GM19328 (cell line): ENCODE data around the gene ADCY3.

Experiments
- ATAC-seq: cut with Tn5 transposase; IDR thresholded peaks from one replicate; pipeline ENCODE4 v1.9.1; 2021; ENCODE audit warnings: mild to moderate bottlenecking, moderate library complexity; ENCODE audit not compliant: unreplicated experiment

The ADCY3 gene

DNA sequence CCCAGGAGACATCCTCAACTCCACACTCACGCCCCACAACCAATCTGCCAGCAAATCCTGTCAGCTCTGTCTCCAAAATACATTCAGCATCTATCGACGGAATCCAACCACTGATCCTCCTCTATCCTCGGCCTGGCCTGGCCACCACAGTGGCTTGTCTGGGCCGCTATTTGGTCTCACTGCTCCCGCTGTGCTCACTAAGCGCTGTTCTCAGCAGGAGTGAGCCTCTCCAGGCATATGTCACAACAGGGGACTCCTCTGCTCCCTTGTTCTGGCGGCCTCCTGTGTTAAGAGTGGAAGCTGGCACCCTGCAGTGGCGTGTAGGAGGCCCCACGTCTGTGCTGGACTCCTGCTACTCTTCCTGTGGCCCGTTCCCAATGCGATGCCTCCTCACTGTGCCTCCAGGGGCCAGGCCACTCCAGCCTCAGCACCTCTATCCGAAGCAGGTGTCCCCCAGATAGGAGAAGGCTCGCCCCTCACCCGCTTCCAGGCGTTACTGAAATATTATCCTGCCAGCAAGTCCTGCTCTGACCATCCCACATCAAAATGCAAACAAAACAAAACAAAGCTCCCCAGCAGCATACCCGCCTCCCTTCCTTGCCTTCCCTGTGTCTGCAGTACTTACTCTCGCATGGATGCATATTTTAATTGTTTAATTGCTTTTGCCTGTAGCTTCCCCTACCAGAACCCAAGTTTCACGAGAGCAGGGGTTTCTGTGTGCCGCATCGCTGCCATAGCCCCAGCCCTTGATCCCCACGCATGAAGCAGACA lies 86.9 kb downstream of the ADCY3 start:
- no peak for ATAC-seq

DNA sequence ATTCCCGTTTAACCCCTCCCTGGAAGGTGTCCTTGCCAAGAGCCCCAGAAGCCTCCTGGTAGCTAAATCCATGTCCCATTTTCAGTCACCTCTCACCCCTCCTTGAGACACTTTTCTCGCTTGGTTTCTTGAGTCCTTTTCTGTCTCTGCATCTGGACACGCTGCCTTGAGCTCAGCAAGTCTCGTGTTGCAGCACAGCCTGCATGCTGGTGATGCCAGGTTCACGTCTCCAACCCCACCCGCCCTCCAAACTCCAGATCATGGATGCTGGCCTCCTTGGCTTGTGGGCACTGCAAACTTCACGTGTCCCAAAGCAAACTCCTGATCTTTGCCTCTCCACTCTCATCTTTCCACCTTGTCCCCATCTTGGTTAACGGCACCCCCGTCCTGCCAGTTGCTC lies 87.5 kb downstream of the ADCY3 start:
- ATAC-seq: no peak

DNA sequence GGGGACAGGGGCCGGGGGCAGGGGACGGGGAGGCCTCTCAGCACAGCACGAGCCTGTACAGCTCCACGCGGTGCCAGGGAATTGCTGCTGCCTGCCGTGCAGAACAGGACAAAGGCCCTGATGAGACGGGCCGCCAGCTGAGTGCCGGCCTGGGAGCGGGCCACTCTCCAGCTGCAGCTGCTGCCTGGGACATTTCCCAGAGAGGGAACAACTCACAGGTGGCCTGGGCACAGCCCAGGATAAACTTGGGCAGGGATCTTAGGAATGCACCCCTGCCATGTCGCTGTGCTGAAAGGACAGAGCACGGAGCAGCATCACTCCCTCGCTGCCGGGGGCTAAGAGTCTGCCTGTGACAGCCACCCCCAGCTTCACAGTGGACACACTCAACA lies 88.0 kb downstream of the ADCY3 start:
- ATAC-seq: no peak

DNA sequence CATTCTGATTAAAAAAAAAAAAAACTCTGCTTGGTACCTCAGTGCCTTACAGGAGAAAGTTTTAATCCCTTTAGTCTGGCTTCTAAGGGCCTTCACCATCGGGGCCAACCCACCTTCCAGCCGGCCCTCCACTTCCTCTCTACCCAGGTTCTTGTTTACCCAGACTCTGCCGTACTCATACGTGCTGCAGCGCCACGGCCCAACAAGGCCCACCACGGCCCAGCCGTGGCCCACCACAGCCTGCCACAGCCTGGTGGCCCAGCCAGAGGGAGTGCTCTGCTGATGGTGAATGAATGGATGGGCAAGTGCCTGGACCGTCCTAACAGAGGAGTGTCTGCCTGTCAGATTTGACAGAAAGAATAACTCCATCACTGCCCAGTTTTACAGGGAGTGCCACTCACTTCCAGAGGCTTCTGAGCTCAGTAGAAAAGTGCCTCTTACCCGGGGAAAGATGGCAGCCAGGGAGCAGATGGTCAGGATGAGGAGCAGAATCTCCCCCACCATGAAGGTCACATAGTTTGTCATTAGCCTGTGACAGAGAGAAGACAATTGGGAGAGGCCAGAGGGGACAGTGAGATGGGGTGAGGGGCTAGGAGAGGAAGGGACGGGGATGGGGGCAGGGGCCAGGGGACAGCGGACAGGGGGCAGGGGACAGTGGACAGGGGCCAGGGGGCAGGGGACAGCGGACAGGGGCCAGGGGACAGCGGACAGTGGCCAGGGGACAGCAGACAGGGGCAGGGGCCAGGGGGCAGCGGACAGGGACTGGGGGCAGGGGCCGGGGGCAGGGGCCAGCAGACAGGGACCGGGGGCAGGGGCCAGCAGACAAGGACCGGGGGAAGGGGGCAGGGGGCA lies 88.6 kb downstream of the ADCY3 start:
- ATAC-seq: no peak

DNA sequence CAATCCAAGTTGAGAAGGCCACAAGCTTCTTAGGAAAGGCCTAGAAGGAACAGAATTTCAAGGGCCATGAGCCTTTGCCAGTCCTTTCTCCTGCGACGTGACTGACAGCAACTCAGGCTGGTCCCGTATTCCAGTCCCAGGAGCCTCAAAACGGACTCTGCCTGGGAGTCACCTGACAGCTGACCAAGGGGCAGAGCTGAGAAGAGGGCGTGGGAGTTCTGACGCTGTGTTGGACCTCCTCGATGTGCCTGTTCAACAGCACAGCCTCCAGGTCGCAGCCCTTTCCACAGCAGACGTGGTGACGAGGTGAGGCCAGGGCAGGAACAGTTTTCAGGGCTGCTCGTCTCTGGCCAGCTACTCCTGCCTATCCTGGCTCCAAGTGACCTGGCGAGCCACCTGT lies 89.3 kb downstream of the ADCY3 start:
- no peak for ATAC-seq

DNA sequence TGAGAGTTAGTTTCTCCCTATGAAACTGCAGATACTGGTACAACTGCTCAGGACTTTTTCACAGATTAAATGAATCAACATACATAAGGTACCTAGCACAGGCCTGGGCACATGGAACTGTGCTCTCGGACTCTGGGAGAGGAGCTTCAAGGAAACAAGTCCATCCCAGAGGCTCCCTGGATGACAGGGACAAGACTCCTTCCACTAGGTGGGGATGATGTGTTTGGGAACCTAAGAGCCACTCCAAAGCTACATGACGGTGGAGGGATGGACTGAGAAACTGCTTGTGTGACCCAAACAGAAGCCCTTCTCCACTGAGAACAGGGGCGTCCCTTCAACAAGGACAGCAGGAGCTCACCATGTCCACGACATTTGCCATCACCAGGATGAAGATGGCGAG lies 89.7 kb downstream of the ADCY3 start:
- ATAC-seq: no peak

DNA sequence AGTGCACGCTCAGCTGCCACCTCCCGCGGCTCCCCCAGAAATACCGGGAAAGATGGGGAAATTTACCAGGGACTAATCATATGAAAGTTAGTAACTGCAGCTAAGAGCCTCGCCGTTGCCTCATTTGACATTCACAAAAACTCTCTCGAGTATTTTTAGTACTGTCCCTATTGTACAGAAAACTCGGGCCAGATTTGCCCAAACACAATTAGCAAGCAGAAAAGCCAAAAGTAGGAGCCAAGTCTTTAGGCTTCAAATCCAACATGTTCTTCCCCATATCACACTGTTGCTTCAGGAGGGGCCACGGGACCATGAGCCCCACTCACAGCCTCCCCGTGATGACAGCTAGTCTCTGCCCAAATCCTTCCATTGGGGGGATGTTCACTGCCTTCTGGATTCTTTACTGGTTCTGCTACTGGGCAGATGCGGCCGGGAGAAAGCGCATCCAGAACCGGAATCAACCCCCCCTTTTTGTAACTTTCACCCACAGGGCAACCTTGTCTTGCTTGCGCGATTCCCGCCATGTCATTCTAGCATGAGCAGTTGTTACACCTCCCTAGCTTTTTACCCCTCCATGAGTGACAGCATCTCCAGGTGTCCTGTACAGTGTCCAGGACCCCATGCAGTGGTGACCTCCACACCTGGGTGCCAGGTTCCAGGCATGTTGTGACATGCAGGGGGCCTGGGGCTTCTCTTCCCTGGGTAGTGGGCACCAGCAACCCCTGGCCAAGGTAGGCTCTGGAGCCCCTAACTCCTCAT lies 91.6 kb downstream of the ADCY3 start:
- no peak for ATAC-seq

DNA sequence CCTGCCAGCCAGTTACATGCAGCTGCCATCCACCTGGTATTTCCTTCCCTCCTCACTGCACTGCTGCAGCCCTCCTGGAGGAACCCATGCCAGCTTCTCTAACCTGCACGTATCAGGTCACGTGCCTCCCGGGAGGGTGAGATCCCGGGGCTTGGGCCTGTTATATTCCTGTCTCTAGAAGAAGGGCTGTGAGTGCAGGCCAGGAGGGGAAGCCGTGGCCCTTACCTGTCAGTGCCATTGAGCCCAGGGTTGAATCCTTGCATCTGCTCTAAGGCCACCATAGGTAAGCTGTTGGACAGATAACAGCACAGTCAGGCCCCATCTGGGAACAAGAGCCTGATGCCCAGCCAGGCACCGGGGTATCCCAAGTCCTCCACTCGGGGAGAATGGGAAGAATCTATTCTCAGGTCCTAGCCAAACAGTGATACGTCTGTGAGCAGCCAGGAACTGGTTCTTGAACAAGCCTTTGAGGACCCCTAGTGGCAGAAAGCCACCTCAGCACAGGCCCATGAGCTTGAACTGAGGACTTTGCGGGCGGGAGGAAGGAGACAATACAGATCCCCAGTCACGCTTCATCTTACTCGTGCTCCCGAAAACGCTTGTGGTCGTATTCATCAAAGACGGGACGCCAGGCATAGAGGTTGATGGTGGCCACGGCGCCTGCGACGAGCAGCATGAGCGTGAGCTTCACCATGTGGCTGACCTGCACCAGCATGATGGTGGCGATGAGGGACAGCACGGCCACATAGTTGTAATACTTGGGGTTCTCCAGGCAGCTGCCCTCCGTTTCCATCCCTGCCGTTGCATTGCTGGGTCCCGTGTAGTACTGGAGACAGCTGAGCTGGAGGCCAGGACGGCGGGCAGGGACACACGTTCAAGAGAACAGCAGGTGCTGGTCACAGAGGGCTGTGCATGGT lies 92.5 kb downstream of the ADCY3 start:
- no peak for ATAC-seq

DNA sequence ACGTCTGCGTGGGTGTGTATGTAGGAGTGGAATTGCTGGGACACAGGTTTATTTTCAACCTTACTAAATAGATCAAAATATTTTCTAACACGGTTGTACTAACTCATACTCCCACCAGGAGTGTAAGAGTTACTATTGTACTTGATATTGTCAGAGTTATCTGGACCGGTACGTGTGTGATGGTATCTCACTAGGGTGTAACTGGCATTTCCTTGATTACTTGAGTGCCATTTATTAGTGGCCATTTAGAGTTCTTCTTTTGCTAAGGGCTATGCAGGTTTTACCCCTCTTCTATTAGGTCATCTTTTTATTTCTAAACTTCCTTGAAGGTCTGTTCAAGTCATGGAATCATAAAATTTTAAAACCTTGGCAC lies 93.3 kb downstream of the ADCY3 start:
- no peak for ATAC-seq

DNA sequence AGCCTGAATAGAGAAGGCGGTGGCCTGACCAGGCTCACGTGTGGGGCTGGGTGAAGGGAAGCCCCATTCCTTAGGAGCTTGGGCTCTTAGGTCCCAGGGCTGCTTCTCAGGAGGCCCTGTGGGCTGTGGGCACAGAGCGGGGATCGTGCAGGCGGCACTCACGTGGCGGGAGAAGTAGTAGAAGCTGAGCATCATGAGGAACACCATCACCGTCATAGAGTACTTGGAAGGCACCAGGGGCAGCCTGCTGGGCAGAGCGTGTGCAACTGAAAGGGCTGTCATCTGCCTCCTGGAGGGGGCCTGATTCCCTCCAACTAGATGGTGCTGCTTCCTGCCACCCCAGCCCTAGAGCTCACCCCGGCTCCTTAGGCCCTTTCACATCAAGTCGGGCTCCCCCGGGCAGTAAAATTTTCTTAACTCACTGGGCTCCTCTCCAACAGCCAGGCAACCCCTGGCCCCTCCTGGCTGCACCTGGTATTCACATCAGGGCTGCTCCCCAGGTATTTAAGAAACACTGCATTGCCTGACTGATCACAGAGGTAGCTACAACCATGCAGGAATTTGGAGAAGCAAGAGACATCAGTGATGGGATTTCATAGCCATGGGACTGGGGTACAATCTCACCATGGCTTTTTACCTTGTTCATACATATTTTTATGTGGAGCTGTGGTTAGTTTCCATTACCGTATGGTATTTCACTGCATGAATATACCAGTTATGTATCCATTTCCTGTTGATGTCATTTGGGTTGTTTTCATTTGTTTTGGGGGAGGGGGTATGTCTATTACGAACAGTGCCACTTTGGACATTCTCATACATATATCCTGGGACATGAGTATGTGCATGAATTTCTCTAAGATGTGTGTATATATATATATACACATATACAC lies 93.9 kb downstream of the ADCY3 start:
- no peak for ATAC-seq

DNA sequence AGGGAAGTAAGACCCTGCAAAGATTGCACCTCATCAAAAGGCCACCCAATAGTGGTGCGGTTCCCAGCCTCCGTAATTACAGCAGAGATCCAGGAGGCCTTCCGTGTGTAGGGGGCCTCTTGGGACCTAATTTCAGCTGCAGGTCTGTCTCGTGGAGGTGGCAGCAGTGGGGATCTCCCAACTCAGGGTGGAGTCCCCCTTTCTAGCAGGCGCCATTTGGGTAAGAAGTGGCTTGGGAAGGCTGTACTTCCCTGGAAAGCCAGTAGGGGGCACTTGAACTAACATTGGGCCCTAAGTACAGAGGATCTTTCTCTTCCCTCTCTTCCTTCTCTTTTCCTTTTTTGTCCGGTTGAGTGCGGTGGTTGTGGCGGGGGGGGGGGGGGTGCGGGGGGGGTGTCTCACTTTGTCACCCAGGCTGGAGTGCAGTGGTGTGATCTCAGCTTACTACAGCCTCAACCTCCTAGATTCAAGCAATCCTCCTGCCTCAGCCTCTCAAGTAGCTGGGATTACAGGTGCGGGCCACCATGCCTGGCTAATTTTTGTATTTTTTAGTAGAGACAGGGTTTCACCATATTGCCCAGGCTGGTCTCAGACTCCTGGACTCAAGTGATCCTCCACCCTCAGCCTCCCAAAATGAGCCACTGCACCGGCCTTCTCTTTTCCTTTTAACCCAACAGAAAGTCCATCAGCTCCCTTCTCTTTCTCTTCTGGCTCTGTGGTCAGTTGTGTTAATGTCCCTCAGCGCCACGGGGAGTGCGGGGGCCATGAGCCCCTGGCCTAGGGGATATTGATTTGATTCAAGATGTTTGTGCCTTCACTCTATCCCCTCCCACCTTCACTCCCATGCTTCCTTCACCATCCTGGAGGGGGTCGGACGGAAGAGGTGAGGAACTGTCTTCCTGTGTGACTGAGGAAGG lies 94.8 kb downstream of the ADCY3 start:
- ATAC-seq: no peak

DNA sequence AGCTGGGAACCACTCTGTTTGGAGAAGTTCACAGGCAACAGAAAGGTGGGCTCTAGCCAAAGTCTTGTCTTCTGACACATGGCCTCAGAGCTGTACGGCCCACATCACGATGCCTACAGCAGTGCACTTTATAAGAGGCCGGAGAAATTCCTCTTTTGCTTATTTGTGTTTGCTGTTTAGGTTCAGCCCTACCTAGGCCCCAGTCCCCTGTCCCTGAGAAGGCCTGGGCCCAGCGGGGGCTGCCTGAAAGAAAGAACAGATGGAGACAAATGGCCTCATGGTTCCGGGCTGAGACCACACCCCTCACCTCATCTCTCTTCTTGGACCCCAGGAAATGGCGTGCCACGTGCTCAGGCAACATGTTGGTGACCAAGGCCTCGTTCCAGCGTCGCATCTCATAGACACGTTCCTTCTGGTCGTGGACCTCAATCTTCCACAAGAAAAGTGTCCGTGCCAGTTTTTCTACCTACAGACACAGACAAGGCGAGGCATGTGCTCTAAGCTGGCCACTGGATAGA lies 95.9 kb downstream of the ADCY3 start:
- ATAC-seq: no peak

DNA sequence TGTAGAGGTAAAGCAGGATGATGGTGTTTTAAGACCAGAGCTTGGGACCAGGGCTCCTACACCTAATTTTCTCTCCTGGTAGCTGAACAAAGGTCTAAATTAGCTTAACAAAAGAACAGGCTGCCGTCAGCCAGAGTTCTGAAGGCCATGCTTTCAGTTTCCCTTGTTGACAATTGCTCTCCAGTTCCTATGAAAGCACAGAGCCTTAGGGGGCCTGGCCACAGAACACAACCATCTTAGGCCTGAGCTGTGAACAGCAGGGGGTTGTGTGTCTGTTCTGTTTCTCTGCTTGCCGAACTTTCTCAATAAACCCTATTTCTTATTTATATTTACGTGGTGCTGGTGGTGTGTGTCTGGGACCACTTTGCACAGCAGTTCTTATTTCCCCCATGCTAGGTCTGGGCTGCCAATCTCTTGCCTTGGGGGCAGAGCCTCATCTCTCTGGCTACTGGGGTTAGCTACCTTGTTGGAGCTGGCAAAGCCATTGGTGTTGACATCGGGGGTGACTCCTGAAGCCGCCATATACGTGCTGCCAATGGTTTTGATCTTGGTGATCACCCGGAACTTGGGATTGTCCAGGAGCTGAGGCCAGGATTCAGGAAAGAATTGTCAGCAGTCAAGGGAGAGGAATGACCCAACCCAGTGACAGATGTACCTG lies 97.9 kb downstream of the ADCY3 start:
- no peak for ATAC-seq

DNA sequence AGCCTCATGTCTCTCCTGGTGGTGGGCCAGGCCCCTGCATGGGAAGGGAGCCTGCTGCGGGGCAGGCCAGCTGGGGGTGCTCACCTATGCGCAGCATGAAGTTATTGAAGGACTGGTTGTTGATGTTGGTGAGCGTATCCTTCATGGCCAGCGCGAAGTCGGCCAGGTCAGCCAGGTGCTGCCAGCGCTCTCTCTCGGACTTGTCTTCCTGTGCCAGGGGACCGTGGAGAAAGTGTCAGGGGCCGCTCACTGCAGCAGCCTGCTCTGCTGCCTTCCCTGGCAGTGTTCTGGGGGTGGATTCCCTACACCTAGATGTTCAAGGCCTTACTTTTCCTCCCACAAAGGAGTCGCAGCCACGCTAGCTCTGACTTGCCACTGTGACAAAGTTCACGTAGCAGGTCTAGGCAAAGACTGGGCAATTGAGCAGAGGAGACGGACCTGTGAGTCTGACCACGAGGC lies 98.6 kb downstream of the ADCY3 start:
- no peak for ATAC-seq

DNA sequence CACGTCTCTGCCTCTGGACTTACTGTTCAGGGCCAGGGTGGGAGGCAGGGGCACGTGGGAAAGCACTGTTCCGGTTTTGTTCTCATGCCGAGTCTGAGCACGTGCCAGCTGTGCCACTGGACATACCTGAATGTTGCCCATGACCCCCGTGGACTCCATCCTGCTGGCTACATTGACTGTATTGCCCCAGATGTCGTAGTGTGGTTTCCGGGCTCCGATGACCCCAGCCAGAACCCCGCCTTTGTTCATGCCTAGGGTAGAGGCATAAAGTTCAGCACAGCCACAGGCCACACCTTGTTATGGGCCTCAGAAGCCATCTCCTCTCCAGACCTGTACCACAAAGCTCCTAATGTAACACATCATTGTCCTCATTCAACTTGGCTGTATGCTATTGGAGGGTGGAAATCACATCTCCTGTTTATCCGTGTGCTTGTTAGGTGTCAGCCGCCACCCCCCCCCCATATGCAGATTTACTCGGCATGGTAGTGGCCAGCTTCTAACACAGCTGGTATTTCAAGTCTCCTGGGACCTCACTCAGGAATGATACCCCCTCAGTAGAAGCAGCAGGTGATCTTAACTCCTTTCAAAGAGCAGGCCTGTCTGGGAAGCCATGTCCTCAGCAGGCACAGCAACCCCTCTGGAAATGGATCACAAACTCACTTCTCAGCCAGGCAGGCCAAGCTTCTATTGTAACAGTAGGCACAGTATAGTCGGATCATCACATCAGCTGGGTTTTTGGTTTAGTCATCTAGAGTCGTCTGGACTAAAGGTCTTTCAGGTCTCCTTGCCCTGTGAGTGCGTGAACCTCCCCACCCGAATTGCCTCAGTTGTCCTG lies 99.2 kb downstream of the ADCY3 start:
- ATAC-seq: no peak

DNA sequence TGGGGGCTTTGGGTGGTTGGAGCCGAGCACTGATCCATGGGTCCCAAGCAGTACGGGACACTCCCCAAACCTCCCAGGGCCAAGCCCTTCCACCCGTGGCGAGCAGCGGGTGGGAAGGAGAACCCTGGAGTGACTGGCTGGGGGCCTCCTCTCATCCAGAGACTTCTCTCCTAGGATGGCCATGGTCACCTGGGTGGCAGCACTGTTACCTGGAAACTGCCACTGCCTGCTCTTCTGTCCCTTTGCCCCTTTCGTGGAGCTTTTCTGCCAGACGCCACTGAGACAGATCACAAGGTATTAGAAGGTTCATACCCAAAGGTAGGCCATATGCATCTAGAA lies 99.9 kb downstream of the ADCY3 start:
- ATAC-seq: no peak
